GM06990 (cell line): ENCODE measurements around the gene SYK.

Experiments
- DNase-seq: peaks from one replicate; pipeline ENCODE4 v3.0.0-alpha.2; 2011; ENCODE audit not compliant: insufficient read length; ENCODE audit errors: extremely low read depth
- H3K27me3 ChIP-seq: replicated peaks from 2 replicates; pipeline ENCODE4 v1.6.0; 2011; ENCODE audit warnings: low read length; ENCODE audit not compliant: control insufficient read depth, insufficient read depth
- H3K36me3 ChIP-seq: 2 replicates; pipeline ENCODE4 v1.5.1; 2011; ENCODE audit warnings: low read length; ENCODE audit not compliant: control insufficient read depth, insufficient read depth
- H3K4me3 ChIP-seq: replicated peaks from 2 replicates; pipeline ENCODE4 v1.5.1; 2011; ENCODE audit warnings: low read depth, mild to moderate bottlenecking, control low read depth, low read length
- CTCF ChIP-seq: IDR thresholded peaks from 2 replicates; pipeline ENCODE4 v1.5.1; 2011; ENCODE audit warnings: low read length, control low read depth, mild to moderate bottlenecking, inconsistent platforms; ENCODE audit not compliant: insufficient read depth, poor library complexity, severe bottlenecking

The SYK gene

GRCh38 chr9:90770182-90770738, 31.4 kb upstream of the SYK start:
- no peaks in the 10 kb centered on the region for H3K36me3 ChIP-seq
- H3K27me3 ChIP-seq, result no peaks in the 10 kb centered on the region
- no peak overlapping the region for H3K4me3 ChIP-seq
- DNase-seq, result peak; percentile 48
- no peak for TF ChIP-seq CTCF

DNA sequence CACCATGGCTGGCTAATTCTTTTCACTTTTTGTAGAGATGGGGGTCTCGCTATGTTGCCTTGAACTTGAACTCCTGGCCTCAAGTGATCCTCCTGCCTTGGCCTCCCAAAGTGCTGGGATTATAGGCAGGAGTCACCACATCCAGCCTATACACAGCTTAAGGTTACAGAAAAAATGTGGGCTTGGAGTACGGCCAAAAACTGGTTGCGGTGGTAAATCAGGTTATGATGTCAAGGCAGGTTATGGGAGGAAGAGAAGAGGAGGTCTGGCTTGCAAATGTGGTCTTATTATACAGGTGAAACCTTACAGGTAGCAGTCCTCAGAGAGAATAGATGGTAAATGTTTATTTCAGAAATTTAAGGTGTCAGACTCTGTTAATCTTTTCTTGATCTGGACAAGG, 30.7 kb upstream of the SYK start:
- no peaks in the 10 kb centered on the region for H3K36me3 ChIP-seq
- no peak for DNase-seq
- TF ChIP-seq CTCF, result no peak
- H3K4me3 ChIP-seq, result no peak overlapping the region
- H3K27me3 ChIP-seq, result no peaks in the 10 kb centered on the region

DNA sequence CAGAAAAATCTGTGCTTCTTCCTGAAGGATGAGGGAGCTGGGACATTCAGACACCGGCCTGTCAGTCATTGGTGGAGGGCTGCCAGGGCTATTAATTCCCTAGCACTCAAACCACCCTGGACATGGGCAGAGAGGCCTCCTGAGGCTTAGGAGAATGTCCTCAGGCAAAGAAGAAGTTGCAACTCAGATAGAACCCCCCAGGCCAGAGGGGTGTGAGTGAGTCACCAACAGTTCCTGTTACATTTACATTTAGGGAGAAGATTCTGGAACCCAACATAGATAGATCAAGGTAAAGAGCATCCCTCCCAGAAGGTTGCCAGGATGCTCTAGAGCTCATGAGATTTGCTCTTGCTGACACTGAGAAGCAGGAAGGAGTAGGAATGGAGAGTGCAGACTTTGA, 29.2 kb upstream of the SYK start:
- no peak for DNase-seq
- no peaks in the 10 kb centered on the region for H3K36me3 ChIP-seq
- H3K27me3 ChIP-seq, result no peaks in the 10 kb centered on the region
- no peak overlapping the region for H3K4me3 ChIP-seq
- no peak for TF ChIP-seq CTCF

GRCh38 chr9:90773617-90774016, 28.0 kb upstream of the SYK start:
- Histone ChIP-seq H3K4me3 (no peak overlapping the region), H3K27me3 (no peaks in the 10 kb centered on the region), H3K36me3 (no peaks in the 10 kb centered on the region)
- DNase-seq, result no peak
- TF ChIP-seq CTCF, result peak; percentile 46

GRCh38 chr9:90774071-90774470, 27.5 kb upstream of the SYK start:
- Histone ChIP-seq H3K36me3 (no peaks in the 10 kb centered on the region), H3K27me3 (no peaks in the 10 kb centered on the region), H3K4me3 (no peak overlapping the region)
- TF ChIP-seq CTCF, result no peak
- no peak for DNase-seq

DNA sequence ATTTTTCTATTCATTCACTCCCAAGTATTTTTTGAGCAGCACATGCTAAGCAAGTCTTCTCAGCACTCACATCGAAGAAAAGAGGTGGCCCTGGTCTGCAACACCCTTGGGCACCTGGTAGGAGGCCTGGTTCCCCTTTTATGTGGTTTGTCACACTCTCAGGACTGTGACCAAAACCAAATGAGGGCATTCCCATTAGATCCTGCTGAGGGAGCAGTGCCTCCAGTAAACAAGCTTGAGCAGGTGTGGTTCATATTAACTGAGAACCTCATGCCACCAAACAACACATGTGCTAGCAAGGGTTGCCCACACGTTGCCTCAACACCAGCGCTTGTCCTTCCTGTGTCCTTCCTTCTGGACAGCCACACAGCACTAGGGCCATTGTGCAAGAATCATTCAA, 26.9 kb upstream of the SYK start:
- TF ChIP-seq CTCF, result no peak
- Histone ChIP-seq H3K27me3 (no peaks in the 10 kb centered on the region), H3K36me3 (no peaks in the 10 kb centered on the region), H3K4me3 (no peak overlapping the region)
- DNase-seq, result peak; percentile 62
